Epidermal melanocyte (primary cell): ENCODE data around the gene HAGHL.
A peak's percentile ranks its signal among the peaks of the same experiment; 100 is the strongest.

Source experiments
- DNase-seq: peaks from one replicate; pipeline ENCODE4 v3.0.0; 2011; ENCODE audit warnings: low spot score; ENCODE audit not compliant: insufficient read length

The HAGHL gene

GRCh38 chr16:707062-707538 is 19.8 kb upstream of the HAGHL start:
- DNase-seq: no peak

GRCh38 chr16:708019-708418 is 18.9 kb upstream of the HAGHL start:
- DNase-seq: no peak

GRCh38 chr16:708959-709358 is 17.9 kb upstream of the HAGHL start:
- no peak for DNase-seq

GRCh38 chr16:709566-710499 is 17.1 kb upstream of the HAGHL start:
- no peak for DNase-seq

- DNase-seq: no peak
Measured at GRCh38 chr16:710500-711075, 16.3 kb upstream of the HAGHL start.

- DNase-seq: no peak
Measured at GRCh38 chr16:711084-711483, 15.8 kb upstream of the HAGHL start.

- peak; percentile 95 for DNase-seq
Measured at GRCh38 chr16:711548-712320, 15.2 kb upstream of the HAGHL start.

GRCh38 chr16:712740-713250 is 14.1 kb upstream of the HAGHL start:
- DNase-seq: peak; percentile 63

GRCh38 chr16:714079-714478 is 12.8 kb upstream of the HAGHL start:
- no peak for DNase-seq

- peak; percentile 98 for DNase-seq
Measured at GRCh38 chr16:714558-715476, 12.1 kb upstream of the HAGHL start, which contains the start of gene METRN. Gene METRN (plus strand): TSS chr16:715118. CDS start chr16:715290, 172 bp downstream.

GRCh38 chr16:715477-716199 is 11.3 kb upstream of the HAGHL start:
- DNase-seq: no peak

- peak; percentile 91 for DNase-seq
Measured at GRCh38 chr16:716200-716568, 10.7 kb upstream of the HAGHL start.

GRCh38 chr16:716768-717325 is 10.1 kb upstream of the HAGHL start:
- DNase-seq: no peak

- DNase-seq: no peak
Measured at GRCh38 chr16:717450-718245, 9.3 kb upstream of the HAGHL start.

- DNase-seq: no peak
Measured at GRCh38 chr16:718389-718788, 8.5 kb upstream of the HAGHL start.

GRCh38 chr16:718922-719321 is 8.0 kb upstream of the HAGHL start:
- DNase-seq: no peak

- no peak for DNase-seq
Measured at GRCh38 chr16:719815-720446, 7.0 kb upstream of the HAGHL start.

GRCh38 chr16:720447-720989 is 6.4 kb upstream of the HAGHL start:
- DNase-seq: peak; percentile 89
